HEK293 (cell line): ENCODE measurements around the gene CSMD2.

Source experiments
- ATF2 ChIP-seq: fragments of 450-650 bp; formaldehyde crosslinking; IDR thresholded peaks from 2 replicates; pipeline ENCODE4 v1.5.1; 2016; ENCODE audit warnings: missing biosample characterization, missing genetic modification characterization, low read depth
- CTCF ChIP-seq: fragments of 450-650 bp; formaldehyde crosslinking; IDR thresholded peaks from 2 replicates; pipeline ENCODE4 v1.5.1; 2016; ENCODE audit warnings: missing biosample characterization, missing genetic modification characterization
- SCRT2 ChIP-seq: fragments of 450-650 bp; formaldehyde crosslinking; IDR thresholded peaks from 2 replicates; pipeline ENCODE4 v1.5.1; 2016; ENCODE audit warnings: missing biosample characterization, missing genetic modification characterization
- SP2 ChIP-seq: fragments of 450-650 bp; formaldehyde crosslinking; IDR thresholded peaks from 2 replicates; pipeline ENCODE4 v1.5.1; 2016; ENCODE audit warnings: missing biosample characterization, missing genetic modification characterization
- TRIM28 ChIP-seq: IDR thresholded peaks from 2 replicates; pipeline ENCODE4 v1.6.1; 2011; ENCODE audit warnings: low read length, control low read depth, borderline replicate concordance
- ZBTB7A ChIP-seq: fragments of 450-650 bp; formaldehyde crosslinking; IDR thresholded peaks from 2 replicates; pipeline ENCODE4 v1.5.1; 2016; ENCODE audit warnings: low read depth, missing biosample characterization, missing genetic modification characterization
- ZNF157 ChIP-seq: fragments of 450-650 bp; formaldehyde crosslinking; IDR thresholded peaks from 2 replicates; pipeline ENCODE4 v1.5.1; 2016; ENCODE audit warnings: missing biosample characterization, missing genetic modification characterization
- ZNF544 ChIP-seq: fragments of 450-650 bp; formaldehyde crosslinking; IDR thresholded peaks from 2 replicates; pipeline ENCODE4 v1.5.0; 2017; ENCODE audit warnings: missing biosample characterization, missing genetic modification characterization
- ZNF580 ChIP-seq: fragments of 450-650 bp; formaldehyde crosslinking; IDR thresholded peaks from 2 replicates; pipeline ENCODE4 v1.5.1; 2016; ENCODE audit warnings: missing biosample characterization, missing genetic modification characterization
- ZSCAN30 ChIP-seq: fragments of 450-650 bp; IDR thresholded peaks from 2 replicates; pipeline ENCODE4 v1.5.1; 2018; ENCODE audit warnings: missing biosample characterization, mild to moderate bottlenecking, missing genetic modification characterization, moderate library complexity

GRCh38 chr1:33670567-33670966 lies 494.5 kb downstream of the CSMD2 start:
- TF ChIP-seq CTCF (no peak), SCRT2 (tag by site-specific recombination) (no peak), ZBTB7A (no peak), SP2 (tag by site-specific recombination) (no peak), ATF2 (tag by site-specific recombination) (no peak), TRIM28 (no peak), ZSCAN30 (tag by site-specific recombination) (no peak), ZNF544 (tag by site-specific recombination) (no peak), ZNF580 (no peak), ZNF157 (tag by site-specific recombination) (no peak)
